Dedifferentiated amniotic fluid mesenchymal stem cell (primary cell): ENCODE results near the gene SAMD4A.

Experiments used
- DNase-seq: peaks from one replicate; pipeline ENCODE4 v3.0.0-alpha.2; 2016; ENCODE audit errors: extremely low spot score

The SAMD4A gene

GRCh38 chr14:54629635-54630360, 62.9 kb downstream of the SAMD4A start:
- no peak for DNase-seq

- no peak for DNase-seq
Measured at GRCh38 chr14:54631016-54631415, 64.1 kb downstream of the SAMD4A start.

- no peak for DNase-seq
Measured at GRCh38 chr14:54632452-54632851, 65.5 kb downstream of the SAMD4A start.

GRCh38 chr14:54633076-54633475, 66.1 kb downstream of the SAMD4A start:
- no peak for DNase-seq

- DNase-seq: no peak
Measured at GRCh38 chr14:54637270-54638134, 70.6 kb downstream of the SAMD4A start.

GRCh38 chr14:54638135-54638446, 71.2 kb downstream of the SAMD4A start:
- DNase-seq: peak; percentile 65

GRCh38 chr14:54639611-54640010, 72.7 kb downstream of the SAMD4A start:
- DNase-seq: no peak

- no peak for DNase-seq
Measured at GRCh38 chr14:54640506-54640905, 73.6 kb downstream of the SAMD4A start.

- no peak for DNase-seq
Measured at GRCh38 chr14:54642121-54642520, 75.2 kb downstream of the SAMD4A start.

GRCh38 chr14:54642801-54643695, 76.1 kb downstream of the SAMD4A start:
- DNase-seq: no peak

GRCh38 chr14:54643696-54644176, 76.8 kb downstream of the SAMD4A start:
- DNase-seq: no peak

- no peak for DNase-seq
Measured at GRCh38 chr14:54645639-54646038, 78.7 kb downstream of the SAMD4A start.

- DNase-seq: no peak
Measured at GRCh38 chr14:54646626-54647025, 79.7 kb downstream of the SAMD4A start.

- no peak for DNase-seq
Measured at GRCh38 chr14:54647378-54647777, 80.5 kb downstream of the SAMD4A start.

GRCh38 chr14:54649056-54649455, 82.1 kb downstream of the SAMD4A start:
- no peak for DNase-seq

GRCh38 chr14:54650331-54650958, 83.5 kb downstream of the SAMD4A start:
- no peak for DNase-seq

GRCh38 chr14:54650959-54651351, 84.0 kb downstream of the SAMD4A start:
- no peak for DNase-seq

- no peak for DNase-seq
Measured at GRCh38 chr14:54651649-54652048, 84.7 kb downstream of the SAMD4A start.

- DNase-seq: peak; percentile 99
Measured at GRCh38 chr14:54652188-54652587, 85.3 kb downstream of the SAMD4A start.

- no peak for DNase-seq
Measured at GRCh38 chr14:54652605-54653052, 85.7 kb downstream of the SAMD4A start.

GRCh38 chr14:54653712-54654469, 87.0 kb downstream of the SAMD4A start:
- DNase-seq: peak; percentile 54
